GM21515 (cell line): ENCODE data around the gene ISCU.
"Not testable (repeated sequence)": the region's sequence is repeated elsewhere in the genome, so short reads cannot be mapped to it uniquely, and the experiment has no call there.

Source experiments
- ATAC-seq: cut with Tn5 transposase; IDR thresholded peaks from one replicate; pipeline ENCODE4 v1.9.1; 2021; ENCODE audit not compliant: unreplicated experiment

ISCU gene

DNA sequence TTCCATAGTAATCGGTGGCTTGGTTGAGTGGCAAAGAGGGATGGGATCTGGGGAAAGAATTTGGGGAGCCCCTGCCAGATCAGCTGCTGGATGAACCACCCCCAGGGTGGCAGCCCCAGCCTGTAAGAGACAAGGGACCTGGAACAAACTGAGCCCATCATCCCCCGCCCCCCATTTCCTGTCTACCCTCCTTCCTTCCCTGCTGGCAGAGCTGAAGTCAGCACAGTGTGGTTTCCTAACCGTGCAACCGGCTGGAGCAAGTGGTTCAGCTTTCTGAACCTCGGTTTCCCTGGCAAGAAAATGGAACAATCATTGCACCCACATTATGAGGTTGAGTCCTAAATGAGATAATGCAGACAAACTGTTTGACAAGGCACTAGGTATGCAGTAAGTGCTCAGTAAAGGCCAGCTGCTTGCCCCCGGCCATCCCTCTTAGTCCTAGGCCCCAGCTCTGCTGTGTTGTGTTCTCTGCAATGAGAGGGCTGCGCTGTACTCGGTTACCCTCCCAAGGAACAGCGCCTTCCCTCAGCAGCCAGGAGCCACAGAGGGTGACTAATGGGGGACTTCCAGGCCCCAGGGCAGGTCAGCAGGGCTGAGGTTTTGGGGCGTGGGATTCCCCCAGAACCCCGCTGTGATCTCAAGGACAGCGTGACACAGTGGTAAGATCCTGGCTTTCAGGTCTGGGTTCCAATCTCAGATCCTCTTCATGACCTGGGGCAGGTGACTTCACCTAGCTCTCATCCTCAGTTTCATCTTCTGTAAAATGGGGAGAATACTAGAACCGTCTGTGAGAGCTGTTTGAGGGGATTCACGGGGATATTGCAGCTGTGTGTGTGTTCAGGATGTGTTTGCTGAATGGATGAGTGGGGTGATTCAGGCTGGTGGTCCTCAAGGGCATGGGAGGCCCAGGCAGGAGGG lies 54.8 kb downstream of the ISCU start:
- ATAC-seq, result peak; percentile 69

DNA sequence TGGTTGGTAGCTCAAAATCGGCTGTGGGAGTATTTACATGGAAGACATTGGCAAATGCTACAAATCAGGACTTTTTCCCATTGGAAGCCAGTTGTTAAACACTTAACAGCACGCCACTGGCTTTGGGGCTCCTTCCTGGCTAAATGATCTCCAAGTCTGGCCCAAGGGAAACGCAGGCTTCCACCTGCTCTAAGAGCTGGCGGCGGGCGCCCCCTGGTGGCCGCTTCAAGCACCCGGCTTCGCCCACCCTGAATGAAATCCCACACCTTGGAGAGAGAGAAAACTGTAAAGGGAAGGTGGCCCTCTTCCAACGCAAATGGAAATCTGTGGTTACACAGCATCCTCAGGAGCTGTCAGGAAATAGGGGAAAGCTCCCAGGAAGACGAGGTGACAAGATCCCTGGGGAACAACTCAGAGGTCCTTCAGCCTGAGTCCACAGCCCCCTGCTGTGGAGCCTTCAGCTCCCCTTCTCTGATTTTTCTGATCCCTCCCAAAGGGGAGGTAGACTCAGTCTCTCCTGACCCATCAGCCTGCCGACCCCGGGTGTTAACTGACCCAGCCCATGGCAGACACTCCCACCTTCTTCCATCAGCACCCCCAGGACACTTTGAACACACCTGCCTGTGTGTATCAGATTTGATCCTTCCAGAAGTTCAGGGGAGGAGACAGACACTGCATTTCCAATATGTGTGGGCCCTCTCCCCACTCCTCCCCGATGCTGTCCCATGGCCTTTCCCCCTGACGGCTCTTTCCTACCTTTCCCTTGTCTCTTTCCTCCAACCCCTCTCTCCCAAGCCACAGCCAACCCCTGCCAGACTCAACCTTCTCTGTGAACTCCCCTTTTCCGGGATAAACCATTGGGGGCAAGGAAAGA lies 55.9 kb downstream of the ISCU start:
- peak; percentile 41 for ATAC-seq

DNA sequence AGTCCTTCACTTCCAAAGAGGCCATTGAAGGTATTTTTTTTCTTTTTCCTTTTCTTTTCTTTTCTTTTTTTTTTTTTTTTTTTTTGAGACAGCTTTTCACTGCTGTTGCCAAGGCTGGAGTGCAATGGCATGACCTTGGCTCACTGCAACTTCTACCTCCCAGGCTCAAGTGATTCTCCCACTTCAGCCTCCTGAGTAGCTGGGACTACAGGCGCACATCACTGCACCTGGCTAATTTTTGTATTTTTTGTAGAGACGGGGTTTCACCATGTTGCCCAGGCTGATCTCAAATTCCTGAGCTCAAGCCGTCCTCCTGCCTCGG lies 56.5 kb downstream of the ISCU start:
- not testable (repeated sequence) for ATAC-seq
